Smooth muscle cell (in vitro differentiated cells): ENCODE data around the gene NBL1. TPM values are rescaled to one million over a fixed set of nuclear protein-coding genes. Genes with fewer than 3 reads are reported as not detected.
A peak's percentile ranks its signal among the peaks of the same experiment; 100 is the strongest.

ENCODE experiments used
- DNase-seq: peaks from one replicate; lab custom pipeline; 2025; ENCODE audit not compliant: unreplicated experiment; lab: John Stamatoyannopoulos, UW
- H2AFZ ChIP-seq: fragments of 200-600 bp; sonication (generic); 2 replicates; pipeline ENCODE4 v1.6.0; 2016; ENCODE audit warnings: antibody characterized with exemption, low read depth, mild to moderate bottlenecking
- H3F3A ChIP-seq: fragments of 200-600 bp; sonication (generic); 2 replicates; pipeline ENCODE4 v1.6.0; 2017; ENCODE audit warnings: antibody characterized with exemption, low read depth
- H3K27ac ChIP-seq: fragments of 200-600 bp; sonication (generic); 2 replicates; pipeline ENCODE4 v1.5.1; 2016; ENCODE audit warnings: low read depth, mild to moderate bottlenecking
- H3K27me3 ChIP-seq: fragments of 200-600 bp; sonication (generic); 2 replicates; pipeline ENCODE4 v1.6.1; 2016; ENCODE audit warnings: low read depth, mild to moderate bottlenecking
- H3K36me3 ChIP-seq: fragments of 200-600 bp; sonication (generic); 2 replicates; pipeline ENCODE4 v1.5.1; 2016; ENCODE audit warnings: low read depth
- H3K4me1 ChIP-seq: fragments of 200-600 bp; sonication (generic); 2 replicates; pipeline ENCODE4 v1.5.1; 2016; ENCODE audit warnings: low read depth
- H3K4me2 ChIP-seq: fragments of 200-600 bp; sonication (generic); 2 replicates; pipeline ENCODE4 v1.6.0; 2016; ENCODE audit warnings: mild to moderate bottlenecking
- H3K4me3 ChIP-seq: fragments of 200-600 bp; sonication (generic); 2 replicates; pipeline ENCODE4 v1.5.1; 2016; ENCODE audit warnings: mild to moderate bottlenecking
- H3K79me2 ChIP-seq: fragments of 200-600 bp; sonication (generic); 2 replicates; pipeline ENCODE4 v1.6.0; 2016; ENCODE audit warnings: low read depth, mild to moderate bottlenecking
- H3K9ac ChIP-seq: fragments of 200-600 bp; sonication (generic); 2 replicates; pipeline ENCODE4 v1.6.0; 2016; ENCODE audit warnings: low read depth
- H3K9me3 ChIP-seq: fragments of 200-600 bp; sonication (generic); replicated peaks from 2 replicates; pipeline ENCODE4 v1.5.1; 2016; ENCODE audit warnings: low read depth
- H4K20me1 ChIP-seq: fragments of 200-600 bp; sonication (generic); 2 replicates; pipeline ENCODE4 v1.6.0; 2016; ENCODE audit warnings: low read depth
- CTCF ChIP-seq: fragments of 200-600 bp; sonication (generic); IDR thresholded peaks from 2 replicates; pipeline ENCODE4 v1.5.1; 2017; ENCODE audit warnings: borderline replicate concordance, mild to moderate bottlenecking, antibody characterized with exemption; ENCODE audit not compliant: insufficient read depth, poor library complexity, severe bottlenecking
- WGBS: methylation state at CpG from one replicate; pipeline ENCODE4 v1.1.7; 2016; ENCODE audit warnings: low lambda C conversion rate; 5-methylcytosine and 5-hydroxymethylcytosine counted together
- polyA plus RNA-seq: library from polyadenylated mRNA; unstranded; fragments of >200 nt; fragmentation: Nextera tagmentation; extraction: Ambion mirVana; gene quantifications from 2 replicates; pipeline ENCODE4 v1.2.1, GENCODE V29; 2016
- total RNA-seq: library from RNA; depleted of rRNA; stranded (reverse); fragments of >200 nt; gene quantifications from 2 replicates; pipeline ENCODE4 v1.2.3, GENCODE V29; 2014

The NBL1 gene
- total and polyA plus RNA-seq, 2 experiments from 2014 or later, result 9.4 to 35.9 TPM

- H3F3A ChIP-seq, result no peaks in the 10 kb centered on the region
- H3K9me3 ChIP-seq, result no peaks in the 10 kb centered on the region
- WGBS, result 96% methylated on average over 14 of the region's 14 CpGs
- no peaks in the 10 kb centered on the region for H4K20me1 ChIP-seq
- DNase-seq, result no peak
- no peaks in the 10 kb centered on the region for H3K36me3 ChIP-seq
- no peaks in the 10 kb centered on the region for H3K27me3 ChIP-seq
- no peak overlapping the region for H3K4me2 ChIP-seq
- no peaks in the 10 kb centered on the region for H3K79me2 ChIP-seq
- H3K27ac ChIP-seq, result no peak overlapping the region
- no peaks in the 10 kb centered on the region for H3K4me1 ChIP-seq
- H2AFZ ChIP-seq, result no peak overlapping the region
- no peak overlapping the region for H3K4me3 ChIP-seq
- TF ChIP-seq CTCF, result no peak
- no peak overlapping the region for H3K9ac ChIP-seq
Measured at GRCh38 chr1:19700079-19700777, 56.1 kb downstream of the NBL1 start.

- Histone ChIP-seq H3K79me2 (no peaks in the 10 kb centered on the region), H2AFZ (no peak overlapping the region), H3K27me3 (no peaks in the 10 kb centered on the region), H3K27ac (no peak overlapping the region), H3K4me2 (no peak overlapping the region), H4K20me1 (no peaks in the 10 kb centered on the region), H3K9ac (no peak overlapping the region), H3F3A (no peaks in the 10 kb centered on the region), H3K4me3 (no peak overlapping the region), H3K9me3 (no peaks in the 10 kb centered on the region), H3K36me3 (no peaks in the 10 kb centered on the region), H3K4me1 (no peaks in the 10 kb centered on the region)
- 79% methylated on average over 3 of the region's 3 CpGs for WGBS
- TF ChIP-seq CTCF, result no peak
- no peak for DNase-seq
Measured at GRCh38 chr1:19703280-19703679, 59.2 kb downstream of the NBL1 start.

- Histone ChIP-seq H3F3A (no peaks in the 10 kb centered on the region), H3K79me2 (no peaks in the 10 kb centered on the region), H3K9me3 (no peaks in the 10 kb centered on the region), H3K27me3 (no peaks in the 10 kb centered on the region), H3K4me1 (no peaks in the 10 kb centered on the region), H3K4me2 (peak overlapping the region; percentile 75), H3K4me3 (no peak overlapping the region), H2AFZ (peak overlapping the region; percentile 41), H3K9ac (no peak overlapping the region), H4K20me1 (no peaks in the 10 kb centered on the region), H3K27ac (no peak overlapping the region), H3K36me3 (no peaks in the 10 kb centered on the region)
- DNase-seq, result peak; percentile 54
- WGBS, result 16% methylated on average over 19 of the region's 19 CpGs
- TF ChIP-seq CTCF, result peak; percentile 83
Measured at GRCh38 chr1:19704247-19705113, 60.4 kb downstream of the NBL1 start.
